Fibroblast of skin of left quadriceps (primary cell): Measurements from ENCODE around the gene ATG101.

Experiments
- DNase-seq, 2 experiments: peaks; one replicate each; pipeline ENCODE4 v3.0.0-alpha.2; 2013; ENCODE audit warnings: low read depth in 2 of 2

ATG101 gene

GRCh38 chr12:52057638-52058576, 11.9 kb upstream of the ATG101 start:
- no peak for DNase-seq

DNA sequence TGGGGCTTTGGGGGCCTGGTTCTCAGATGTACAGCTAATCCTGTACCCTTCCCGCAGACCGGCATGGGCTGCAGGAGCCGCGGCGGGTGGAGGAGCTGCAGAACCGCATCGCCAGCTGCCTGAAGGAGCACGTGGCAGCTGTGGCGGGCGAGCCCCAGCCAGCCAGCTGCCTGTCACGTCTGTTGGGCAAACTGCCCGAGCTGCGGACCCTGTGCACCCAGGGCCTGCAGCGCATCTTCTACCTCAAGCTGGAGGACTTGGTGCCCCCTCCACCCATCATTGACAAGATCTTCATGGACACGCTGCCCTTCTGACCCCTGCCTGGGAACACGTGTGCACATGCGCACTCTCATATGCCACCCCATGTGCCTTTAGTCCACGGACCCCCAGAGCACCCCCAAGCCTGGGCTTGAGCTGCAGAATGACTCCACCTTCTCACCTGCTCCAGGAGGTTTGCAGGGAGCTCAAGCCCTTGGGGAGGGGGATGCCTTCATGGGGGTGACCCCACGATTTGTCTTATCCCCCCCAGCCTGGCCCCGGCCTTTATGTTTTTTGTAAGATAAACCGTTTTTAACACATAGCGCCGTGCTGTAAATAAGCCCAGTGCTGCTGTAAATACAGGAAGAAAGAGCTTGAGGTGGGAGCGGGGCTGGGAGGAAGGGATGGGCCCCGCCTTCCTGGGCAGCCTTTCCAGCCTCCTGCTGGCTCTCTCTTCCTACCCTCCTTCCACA, 11.0 kb upstream of the ATG101 start:
- DNase-seq: no peak

DNA sequence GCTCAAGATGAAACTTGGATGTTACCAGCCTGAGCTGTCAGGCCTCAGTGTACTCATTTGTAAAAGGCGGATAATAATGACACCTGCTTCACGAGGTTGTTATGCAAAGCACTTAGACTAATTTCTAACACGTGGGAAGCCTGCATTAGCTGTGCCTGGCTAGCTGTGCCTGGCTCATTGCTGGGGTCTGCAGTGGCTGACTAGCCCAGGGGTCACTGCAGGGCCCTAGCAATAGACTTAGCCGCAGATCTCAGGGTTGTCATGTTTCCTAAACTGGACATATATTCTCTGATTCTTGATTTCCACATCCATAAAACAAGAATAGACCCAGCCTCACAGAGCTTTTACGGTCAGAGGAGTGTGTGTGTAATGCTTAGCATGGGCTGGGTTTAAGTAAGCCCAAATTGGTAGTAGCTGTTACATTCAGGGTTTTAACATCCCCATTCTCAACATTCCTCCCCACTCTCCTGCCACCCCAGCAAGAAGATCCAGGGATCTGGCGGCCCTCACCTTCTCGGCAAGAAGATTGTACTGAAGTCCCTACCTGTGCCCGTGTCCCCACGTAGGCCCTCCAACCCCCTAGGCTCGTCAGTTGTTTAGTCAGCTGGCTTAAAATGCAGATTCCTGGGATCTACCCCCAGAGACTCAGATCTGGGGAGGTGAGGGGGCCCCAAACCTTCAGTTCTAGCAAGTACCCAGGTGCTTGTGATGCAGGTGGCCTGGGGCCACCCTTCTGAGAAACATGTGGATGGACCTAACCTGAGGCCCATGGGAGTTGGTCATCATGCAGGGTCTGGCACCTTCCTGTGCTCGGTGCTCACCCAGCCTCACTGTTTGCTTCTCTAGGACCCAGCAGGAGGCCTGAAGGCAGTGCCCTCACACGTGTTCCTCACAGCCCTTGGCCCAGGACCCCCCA, 9.9 kb upstream of the ATG101 start:
- no peak for DNase-seq

- no peak for DNase-seq
Measured at GRCh38 chr12:52060498-52061177, 9.1 kb upstream of the ATG101 start.

DNA sequence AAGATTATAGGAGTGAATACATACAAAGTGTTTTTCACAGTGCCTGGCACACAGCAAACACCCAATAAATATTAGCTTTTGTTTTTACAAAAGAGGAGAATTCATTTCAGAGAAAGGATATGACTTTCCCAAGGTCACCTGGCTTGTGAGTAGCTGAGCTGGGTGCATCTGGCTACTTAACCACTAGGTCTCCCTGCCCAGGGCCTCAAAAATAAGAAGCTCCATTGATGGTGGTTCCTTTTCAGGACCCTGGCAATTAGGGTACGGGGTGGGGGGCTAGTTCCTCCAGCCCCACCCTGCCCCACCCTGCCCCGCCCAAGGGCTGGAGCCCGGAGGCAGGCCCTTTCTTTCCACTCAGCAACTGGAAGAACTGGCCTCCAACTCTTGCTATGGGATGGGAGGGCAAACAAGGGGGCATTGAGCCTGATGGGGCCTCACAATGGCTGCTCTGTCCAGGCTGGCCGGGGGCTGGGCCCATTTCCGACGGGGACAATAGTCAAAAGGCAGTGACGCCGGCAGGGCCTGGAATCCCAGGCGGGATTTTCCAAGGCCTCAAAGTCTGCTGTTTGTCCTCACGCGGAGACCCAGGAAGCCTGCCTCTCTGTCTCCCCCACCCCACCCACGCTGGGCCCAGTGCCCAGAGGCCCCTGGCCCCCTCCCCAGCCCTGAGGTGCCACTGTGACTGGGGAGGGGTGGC, 8.2 kb upstream of the ATG101 start:
- DNase-seq: no peak

DNA sequence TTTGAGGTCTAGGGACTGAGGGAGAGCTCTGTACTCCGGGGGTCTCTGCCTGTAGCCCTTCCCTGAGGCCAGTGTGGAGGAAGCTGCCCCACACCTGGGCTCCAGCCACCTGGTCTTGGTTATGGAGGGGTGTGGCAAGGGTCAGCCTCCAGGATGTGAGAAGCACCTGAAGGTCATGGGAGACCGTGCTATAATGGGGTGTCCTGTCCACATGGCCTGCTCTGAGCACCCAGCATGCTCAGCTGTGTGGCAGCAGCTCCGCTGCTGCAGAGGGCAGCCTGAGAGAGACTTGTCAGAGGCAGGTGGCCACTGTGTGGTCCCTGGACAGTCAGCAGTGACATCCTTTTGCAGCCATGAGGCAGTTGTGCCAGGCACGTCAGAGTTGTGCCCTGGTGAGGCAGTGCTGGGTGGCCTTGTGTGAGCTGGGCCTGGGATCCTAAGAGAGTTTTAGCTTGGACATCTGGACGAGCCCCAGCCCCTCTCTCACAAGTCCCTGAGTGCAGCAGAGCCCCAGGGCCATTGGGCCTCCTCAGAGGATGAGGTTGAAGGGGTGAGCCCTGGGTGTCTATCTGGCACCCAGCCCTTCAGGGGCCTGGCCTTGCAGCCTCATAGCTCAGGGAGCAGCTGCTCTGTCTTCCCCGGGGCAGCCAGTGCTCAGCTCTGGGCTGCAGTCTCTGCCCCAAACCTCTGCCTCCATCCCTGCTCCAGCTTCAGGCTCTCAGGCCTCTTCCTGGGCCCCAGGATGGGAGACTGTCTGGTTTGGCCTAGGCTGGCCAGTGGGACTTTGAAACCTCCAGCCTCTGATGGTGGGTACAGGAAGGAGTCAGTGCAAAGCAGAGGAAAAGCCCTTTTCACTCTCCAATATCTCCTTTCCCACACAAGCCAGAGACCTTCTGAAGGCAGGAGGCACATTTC, 7.4 kb upstream of the ATG101 start:
- no peak for DNase-seq

- DNase-seq: no peak
Measured at GRCh38 chr12:52063082-52063924, 6.5 kb upstream of the ATG101 start.

DNA sequence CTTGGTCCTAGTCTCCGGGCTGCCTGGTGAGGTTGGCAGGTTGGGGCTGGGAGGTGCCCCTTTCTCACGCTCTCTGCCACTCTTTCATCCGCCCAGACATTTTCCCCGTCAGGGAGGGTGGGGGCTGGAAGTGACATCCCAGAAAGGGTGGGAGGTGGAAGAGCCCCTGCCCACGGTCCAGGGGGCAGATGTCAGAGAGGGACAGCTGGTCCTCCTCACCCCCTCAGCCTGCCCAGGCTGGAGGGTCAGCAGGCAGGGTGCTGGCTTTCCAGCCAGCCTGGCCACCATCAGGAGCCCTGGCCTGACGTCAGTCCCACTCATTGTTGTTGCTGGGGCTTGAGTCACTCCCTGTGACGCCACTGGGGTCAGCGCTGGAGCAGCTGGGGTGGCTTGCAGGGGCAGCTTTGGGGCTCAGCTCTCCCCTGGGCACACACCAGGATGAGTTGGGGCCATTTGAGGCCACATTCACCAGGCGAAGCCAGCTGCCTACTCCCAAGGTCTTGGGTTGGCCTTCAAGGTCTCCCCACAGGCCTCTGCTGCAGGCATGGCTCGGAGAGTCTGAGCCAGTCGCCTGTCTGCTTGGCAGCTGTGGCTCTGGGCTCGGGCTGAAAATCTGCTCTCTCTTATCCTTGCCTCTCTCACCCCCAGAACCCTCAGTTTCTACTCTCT, 5.7 kb upstream of the ATG101 start:
- DNase-seq: no peak

- no peak for DNase-seq
Measured at GRCh38 chr12:52066346-52067080, 3.3 kb upstream of the ATG101 start.

DNA sequence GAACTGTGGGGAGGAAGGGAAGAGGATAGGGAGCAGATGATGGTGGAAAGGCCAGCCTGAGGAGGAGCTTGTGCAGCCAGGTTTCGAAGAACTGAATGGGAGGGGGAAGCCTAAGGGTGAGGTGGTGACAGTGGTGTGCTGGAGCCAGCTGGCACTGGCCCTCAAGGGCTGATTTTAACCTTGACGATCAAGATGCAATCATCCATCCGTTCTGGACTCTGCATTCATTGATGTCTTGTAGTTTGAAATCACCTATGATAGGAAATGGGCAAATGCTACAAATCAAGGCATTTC, 2.8 kb upstream of the ATG101 start:
- DNase-seq: no peak

- DNase-seq: no peak
Measured at GRCh38 chr12:52070185-52070925, 577 bp downstream of the ATG101 start.

- DNase-seq: peak; percentile 43 to 49
Measured at GRCh38 chr12:52073531-52074381, 4.0 kb downstream of the ATG101 start.

DNA sequence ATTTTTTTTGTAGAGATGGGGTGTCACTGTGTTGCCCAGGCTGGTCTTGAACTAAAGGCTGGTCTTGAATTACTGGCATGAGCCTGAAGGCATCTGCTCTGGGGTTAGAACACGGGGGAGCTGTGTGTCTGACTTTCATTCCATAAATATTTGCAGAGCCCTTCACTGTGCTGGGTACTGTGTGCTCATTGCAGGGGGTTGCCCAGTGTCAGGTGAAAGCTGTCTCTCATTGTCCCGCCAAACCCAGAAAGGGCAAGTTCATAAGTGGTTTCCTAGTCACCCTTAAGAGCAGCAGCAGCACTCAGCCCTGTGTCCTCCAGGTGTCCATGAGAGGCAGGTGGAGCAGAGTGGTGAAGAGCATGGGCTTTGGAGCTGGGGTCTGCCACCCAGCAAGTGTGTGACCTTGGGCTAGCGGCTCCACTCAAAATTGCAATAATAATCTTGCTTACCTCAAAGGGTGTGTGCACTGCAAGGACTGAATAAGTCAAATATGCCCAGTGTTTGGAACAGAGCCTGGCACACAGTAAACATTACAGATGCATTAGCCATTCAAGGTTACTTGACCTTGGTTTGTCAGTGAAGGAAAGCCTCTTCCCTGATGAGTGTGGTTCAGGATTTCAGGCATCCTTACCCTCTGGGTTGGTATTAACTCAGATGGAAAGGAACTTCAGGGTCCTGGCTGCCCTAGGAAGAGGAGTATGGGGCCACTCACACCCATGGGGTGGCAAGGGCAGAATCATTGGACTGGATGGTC, 5.4 kb downstream of the ATG101 start:
- no peak for DNase-seq

- no peak for DNase-seq
Measured at GRCh38 chr12:52076811-52077210, 7.0 kb downstream of the ATG101 start.

GRCh38 chr12:52078276-52078675, 8.5 kb downstream of the ATG101 start:
- no peak for DNase-seq
